EH (cell line): ENCODE results near the gene MAP4K5.
A peak's percentile ranks its signal among the peaks of the same experiment; 100 is the strongest.
"Not testable (repeated sequence)": the region's sequence is repeated elsewhere in the genome, so short reads cannot be mapped to it uniquely, and the experiment has no call there.

ENCODE experiments used
- DNase-seq: peaks from one replicate; pipeline ENCODE4 v3.0.0-alpha.2; 2015; ENCODE audit warnings: low read depth

Gene MAP4K5

DNA sequence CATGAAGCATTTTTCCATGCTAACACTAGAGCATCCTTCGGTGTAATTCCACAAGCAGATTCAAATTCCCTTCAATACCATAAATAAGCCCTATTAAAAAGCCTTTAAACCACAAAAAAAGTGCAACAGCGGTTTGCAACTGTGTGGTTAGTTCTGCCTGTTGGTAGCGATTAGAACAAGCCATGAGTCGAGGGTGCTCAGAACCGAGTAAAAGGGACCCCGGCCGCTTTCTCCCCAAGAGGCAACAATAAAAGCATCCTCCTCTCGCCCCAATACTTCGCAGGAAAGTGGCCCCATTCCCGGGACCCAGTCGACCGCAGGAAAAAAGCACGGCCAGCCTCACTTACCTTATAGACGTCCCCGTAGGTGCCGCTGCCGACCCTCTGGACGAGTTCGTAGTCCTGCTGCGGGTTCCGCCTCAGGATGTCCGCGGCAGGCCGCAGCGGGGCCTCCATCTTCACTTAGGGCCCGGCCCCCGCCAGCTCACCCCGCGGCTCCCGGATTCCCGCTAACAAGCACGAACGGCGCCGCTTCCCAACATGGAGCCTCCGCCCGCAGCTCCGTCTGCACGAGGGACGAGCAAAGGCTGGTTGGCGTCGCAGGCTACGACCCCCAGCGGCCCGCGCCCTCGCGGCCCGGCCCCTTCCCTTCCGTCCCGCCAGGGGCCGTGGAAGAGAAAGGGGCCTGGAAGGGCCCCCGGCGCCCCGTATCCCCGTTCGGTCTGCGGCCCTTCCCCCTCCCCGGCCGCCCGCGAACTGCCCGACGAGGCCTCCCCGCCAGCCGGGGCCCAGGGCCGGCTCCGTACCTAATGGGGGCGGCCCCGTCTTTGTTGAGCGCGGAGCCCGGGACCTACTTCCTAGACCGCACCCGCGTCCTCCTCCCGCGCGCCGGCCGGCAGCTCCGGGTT lies 521 bp downstream of the MAP4K5 start:
- peak; percentile 55 for DNase-seq

GRCh38 chr14:50530794-50531365 lies 1.5 kb downstream of the MAP4K5 start:
- peak; percentile 7 for DNase-seq

GRCh38 chr14:50530358-50530757 lies 2.0 kb downstream of the MAP4K5 start:
- DNase-seq, result peak; percentile 79

DNA sequence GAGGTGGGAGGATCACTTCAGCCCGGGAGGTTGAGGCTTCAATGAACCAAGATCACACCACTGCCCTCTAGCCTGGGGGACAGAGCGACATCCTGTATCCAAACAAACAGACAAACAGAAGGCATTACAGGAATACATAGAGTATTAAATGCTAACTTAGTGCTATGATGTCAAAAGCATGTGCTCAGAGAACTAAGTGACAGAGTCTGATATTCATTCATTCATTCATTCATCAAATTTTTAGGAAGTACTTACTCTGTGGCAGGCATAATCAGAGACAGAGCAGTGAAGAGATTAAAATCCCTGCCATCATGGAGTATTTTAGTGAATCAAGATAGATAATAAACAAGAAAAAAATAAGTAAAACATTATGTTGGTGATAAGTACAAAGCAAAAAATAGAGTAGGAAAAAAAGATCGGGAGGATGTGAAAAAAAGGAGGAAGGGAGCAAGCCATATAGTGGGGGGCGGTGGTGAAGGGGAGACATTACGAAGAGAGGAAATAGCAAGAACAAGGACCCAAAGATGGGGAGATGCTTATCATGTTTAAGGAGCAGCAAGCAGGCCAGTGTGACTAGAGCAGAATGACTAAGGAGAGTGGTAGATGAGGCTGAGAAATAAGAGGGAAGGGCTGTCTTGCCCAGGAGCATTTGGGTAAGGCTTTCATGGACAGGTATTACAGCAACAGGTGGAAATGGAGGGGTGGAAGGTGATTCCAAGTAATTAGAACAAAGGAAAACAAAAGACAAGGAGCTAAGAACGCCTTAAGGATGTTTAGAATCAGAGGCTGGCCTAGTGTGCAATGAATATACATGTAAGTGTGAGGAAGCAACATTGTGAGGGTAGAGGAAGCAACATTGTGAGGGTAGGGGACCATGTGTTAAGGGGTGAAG lies 2.8 kb downstream of the MAP4K5 start:
- DNase-seq, result peak; percentile 57

- DNase-seq, result peak; percentile 79
Measured at GRCh38 chr14:50528000-50528399, 4.4 kb downstream of the MAP4K5 start.

DNA sequence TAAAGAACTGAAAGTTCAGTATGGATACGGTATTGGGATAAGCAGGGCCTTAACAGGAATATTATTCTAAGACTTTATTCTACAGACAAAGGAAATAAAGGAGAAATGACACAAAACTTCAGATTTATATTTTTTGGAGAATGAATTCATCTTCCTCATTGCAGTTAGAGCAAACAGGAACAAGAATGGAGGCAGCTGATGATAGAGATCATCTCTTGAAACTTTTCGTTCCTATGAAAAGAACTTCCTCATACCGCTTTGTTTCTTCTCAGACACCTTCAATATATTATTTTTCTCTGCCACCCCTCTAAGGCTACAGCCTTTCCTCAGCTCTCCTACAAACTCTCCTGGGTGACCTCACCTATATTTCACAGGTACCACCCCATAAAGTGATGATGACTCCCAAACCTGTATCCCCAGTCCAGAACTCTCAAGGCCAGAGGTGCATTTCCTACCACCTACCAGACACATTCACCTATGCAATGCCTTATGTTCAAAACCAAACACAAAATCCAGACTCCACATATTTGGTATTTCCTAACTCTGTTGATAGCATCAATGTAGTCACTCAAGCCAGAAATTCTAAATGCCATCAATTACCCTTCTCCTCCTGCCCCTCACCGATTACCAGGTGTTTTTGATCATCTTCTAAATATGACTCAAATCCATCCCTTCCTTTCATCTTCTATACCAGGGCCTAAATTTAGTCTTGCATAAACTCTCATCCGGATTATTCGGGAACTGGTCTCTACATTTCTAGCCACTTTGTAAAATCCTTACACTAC lies 7.4 kb downstream of the MAP4K5 start:
- peak; percentile 12 for DNase-seq

- DNase-seq, result no peak
Measured at GRCh38 chr14:50524060-50524459, 8.3 kb downstream of the MAP4K5 start.

GRCh38 chr14:50523271-50524041 lies 8.9 kb downstream of the MAP4K5 start:
- DNase-seq, result peak; percentile 10

- DNase-seq, result peak; percentile 26
Measured at GRCh38 chr14:50521912-50522341, 10.4 kb downstream of the MAP4K5 start.

DNA sequence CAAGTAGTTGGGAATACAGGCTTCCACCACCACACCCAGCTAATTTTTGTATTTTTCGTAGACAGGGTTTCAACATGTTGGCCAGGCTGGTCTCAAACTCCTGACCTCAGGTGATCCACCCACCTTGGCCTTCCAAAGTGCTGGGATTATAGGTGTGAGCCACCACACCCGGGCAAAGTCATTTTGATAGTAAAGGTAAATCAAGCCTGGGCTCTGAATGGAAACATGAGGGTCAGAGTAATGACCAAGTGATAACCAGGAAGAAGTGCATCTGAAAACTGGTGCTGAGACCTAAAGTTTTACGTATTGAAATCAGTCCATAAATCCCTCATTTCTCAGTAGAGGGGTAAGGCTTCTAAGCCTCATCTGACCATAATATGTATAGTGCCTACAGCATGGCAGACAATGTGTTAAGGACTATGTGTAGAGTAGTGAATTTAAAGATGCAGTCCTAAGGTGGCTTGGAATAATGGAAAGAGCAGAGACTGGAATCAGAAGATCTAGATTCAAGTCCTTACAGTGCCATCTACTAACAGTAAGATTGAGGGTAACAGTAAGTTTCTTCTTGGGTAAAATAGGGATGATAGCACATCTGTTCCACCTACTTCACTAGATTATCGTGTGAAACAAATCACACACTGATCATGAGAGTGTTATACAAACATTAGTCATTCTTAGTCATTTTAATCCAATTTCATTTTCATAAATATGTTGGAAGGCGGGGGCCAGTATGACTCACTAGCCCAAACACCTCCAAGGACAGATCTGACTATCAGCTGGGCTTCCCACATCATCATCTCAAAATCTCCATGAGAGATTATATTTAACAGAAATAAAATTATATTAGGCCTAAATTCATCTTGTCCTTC lies 11.2 kb downstream of the MAP4K5 start:
- peak; percentile 88 for DNase-seq

DNA sequence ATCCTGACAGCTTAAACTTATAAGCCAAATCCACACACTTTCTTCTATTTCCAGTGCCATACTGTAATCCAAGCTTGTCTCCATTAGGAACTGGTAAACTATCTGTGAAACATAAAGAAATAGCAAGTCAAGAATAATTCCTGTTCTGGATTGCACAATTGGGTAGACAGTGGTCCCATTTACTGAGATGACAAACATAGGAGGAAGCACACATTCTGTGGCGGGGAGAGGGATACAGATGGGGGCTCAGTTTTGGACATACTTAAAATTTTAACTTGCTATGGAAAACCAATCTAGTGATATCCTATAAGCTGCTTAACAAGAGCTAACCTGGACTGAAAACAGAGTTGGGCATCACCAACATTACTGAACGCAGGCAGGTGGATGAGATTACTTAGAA lies 16.3 kb downstream of the MAP4K5 start:
- DNase-seq, result no peak

- DNase-seq, result no peak
Measured at GRCh38 chr14:50512463-50512862, 19.9 kb downstream of the MAP4K5 start.

- DNase-seq, result no peak
Measured at GRCh38 chr14:50510157-50510556, 22.2 kb downstream of the MAP4K5 start.

DNA sequence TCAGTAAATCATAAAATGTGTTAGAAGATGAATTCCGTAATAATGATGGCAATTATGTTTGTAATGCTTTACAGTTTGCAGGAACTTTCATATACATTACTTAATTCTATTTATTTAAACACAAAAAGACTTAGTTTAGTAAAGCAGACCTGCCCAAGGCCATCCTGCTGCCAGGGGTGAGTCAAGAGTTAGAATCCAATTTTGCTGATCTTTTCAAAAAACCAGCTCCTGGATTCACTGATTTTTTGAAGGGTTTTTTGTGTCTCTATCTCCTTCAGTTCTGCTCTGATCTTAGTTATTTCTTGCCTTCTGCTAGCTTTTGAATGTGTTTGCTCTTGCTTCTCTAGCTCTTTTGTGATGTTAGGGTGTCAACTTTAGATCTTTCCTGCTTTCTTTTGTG lies 25.3 kb downstream of the MAP4K5 start:
- DNase-seq, result not testable (repeated sequence)

GRCh38 chr14:50501642-50502041 lies 30.7 kb downstream of the MAP4K5 start:
- peak; percentile 87 for DNase-seq

GRCh38 chr14:50497351-50497750 lies 35.0 kb downstream of the MAP4K5 start:
- DNase-seq, result no peak

DNA sequence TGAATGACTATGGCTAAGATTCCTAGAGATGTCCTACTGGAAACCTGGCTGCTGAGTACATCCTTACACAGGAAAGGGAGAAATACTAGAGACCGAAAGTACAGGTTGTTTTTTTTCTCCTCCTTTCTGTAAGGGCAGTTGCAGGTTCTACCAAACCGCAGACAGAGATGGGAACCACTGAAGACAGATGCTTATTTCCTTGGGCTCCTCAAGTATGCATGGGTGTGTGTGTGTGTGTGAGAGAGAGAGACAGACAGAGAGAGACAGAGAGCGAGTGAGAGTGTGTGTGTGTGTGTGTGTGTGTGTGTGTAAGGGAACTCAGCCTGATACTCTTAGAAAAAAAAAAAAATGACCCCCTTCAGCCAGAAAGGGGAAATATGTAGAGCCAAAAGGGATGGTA lies 42.5 kb downstream of the MAP4K5 start:
- DNase-seq, result no peak

DNA sequence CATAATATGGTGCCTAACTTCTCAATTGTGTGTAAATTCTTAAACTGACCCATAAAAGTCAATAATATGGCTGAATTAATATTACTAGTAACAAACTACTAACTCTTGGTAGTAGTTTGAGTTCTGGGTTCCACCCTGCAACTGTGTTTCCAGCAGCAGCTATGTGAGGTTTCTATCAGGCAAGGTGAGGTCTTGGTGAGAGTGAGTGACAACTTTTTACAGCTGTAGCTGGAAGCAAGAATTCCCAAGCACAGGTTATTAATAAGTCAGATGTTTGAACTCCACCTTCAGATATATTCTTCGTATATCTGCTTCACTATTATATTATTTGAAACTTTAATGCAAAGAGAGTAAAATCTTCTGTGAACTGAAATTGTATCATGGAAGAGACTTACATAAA lies 43.8 kb downstream of the MAP4K5 start:
- DNase-seq, result no peak

DNA sequence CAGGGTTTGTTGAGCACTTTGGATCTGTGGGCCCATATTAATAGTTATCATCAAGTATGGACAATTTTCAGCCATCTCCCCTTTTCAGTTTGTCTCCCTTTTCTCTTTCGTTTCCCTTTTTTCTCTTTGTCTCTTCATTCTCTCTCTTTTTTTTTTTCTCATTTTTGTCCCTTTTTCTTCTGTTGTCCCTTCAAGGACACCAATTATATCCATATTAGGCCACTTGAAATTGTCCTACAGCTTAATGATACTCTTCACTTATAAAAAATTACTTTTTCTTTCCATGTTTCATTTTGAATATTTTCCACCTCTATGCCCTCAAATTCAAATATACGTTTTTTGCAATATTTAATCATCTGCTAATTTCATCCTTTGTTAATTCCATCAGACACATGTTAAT lies 53.3 kb downstream of the MAP4K5 start:
- no peak for DNase-seq

DNA sequence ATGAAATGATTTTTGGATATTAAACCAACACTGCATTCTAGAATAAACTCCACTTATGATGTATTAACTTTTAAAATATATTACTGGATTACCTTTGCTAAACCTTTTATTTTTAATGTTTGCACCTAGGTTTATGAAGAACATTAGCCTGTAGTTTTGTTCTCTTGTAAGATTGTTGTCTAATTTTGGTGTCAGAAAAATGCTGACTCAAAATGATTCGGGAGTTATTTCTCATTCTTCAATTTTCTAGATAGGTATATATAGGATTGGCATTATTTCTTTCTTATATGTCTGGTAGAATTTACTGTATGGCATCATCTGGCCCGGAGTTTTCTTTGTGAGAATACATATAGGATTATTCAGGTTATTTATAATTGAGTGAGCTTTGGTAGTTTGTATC lies 54.6 kb downstream of the MAP4K5 start:
- no peak for DNase-seq
